Measurements from ENCODE around the gene MED13. TPM values are rescaled to one million over a fixed set of nuclear protein-coding genes. Genes with fewer than 3 reads are reported as not detected.

The MED13 gene
- total RNA-seq, 6 experiments from 2014 or later, result 29.0 to 40.5 (median 33.6) TPM

GRCh38 chr17:62100055-62100454 is 35.0 kb upstream of the MED13 start:
- Mint-ChIP-seq H3K36me3 (ENCODE audit: low read depth) (no peaks in the 10 kb centered on the region), H3K9me3 (no peaks in the 10 kb centered on the region), H3K4me3 (no peak overlapping the region), H3K4me1 (ENCODE audit: low read depth) (peaks cover 9% of the 10 kb centered on the region; the same call in 1 of the 2 replicates), H3K27me3 (ENCODE audit: insufficient read depth) (peaks cover 23% of the 10 kb centered on the region), H3K27ac (no peak overlapping the region)
- no peak for DNase-seq
- no peak for TF ChIP-seq CTCF (IDR thresholded peaks at IDR 0.05)

GRCh38 chr17:62099532-62099931 is 34.5 kb upstream of the MED13 start:
- H3K27ac Mint-ChIP-seq, result no peak overlapping the region
- peaks cover 21% of the 10 kb centered on the region for H3K27me3 Mint-ChIP-seq (ENCODE audit: insufficient read depth)
- peaks cover 9% of the 10 kb centered on the region; the same call in 1 of the 2 replicates for H3K4me1 Mint-ChIP-seq (ENCODE audit: low read depth)
- DNase-seq, result no peak
- H3K36me3 Mint-ChIP-seq (ENCODE audit: low read depth), result no peaks in the 10 kb centered on the region
- no peak for TF ChIP-seq CTCF (IDR thresholded peaks at IDR 0.05)
- H3K4me3 Mint-ChIP-seq, result no peak overlapping the region
- no peaks in the 10 kb centered on the region for H3K9me3 Mint-ChIP-seq

GRCh38 chr17:62098623-62099231 is 33.6 kb upstream of the MED13 start:
- Mint-ChIP-seq H3K4me1 (ENCODE audit: low read depth) (peaks cover 16% of the 10 kb centered on the region), H3K27me3 (ENCODE audit: insufficient read depth) (peaks cover 21% of the 10 kb centered on the region), H3K27ac (no peak overlapping the region), H3K4me3 (no peak overlapping the region), H3K9me3 (no peaks in the 10 kb centered on the region), H3K36me3 (ENCODE audit: low read depth) (no peaks in the 10 kb centered on the region)
- DNase-seq, result no peak
- no peak for TF ChIP-seq CTCF (IDR thresholded peaks at IDR 0.05)

- Mint-ChIP-seq H3K27me3 (ENCODE audit: insufficient read depth) (peaks cover 13% of the 10 kb centered on the region), H3K27ac (no peak overlapping the region), H3K36me3 (ENCODE audit: low read depth) (no peaks in the 10 kb centered on the region), H3K4me1 (ENCODE audit: low read depth) (peaks cover 29% of the 10 kb centered on the region), H3K4me3 (no peak overlapping the region), H3K9me3 (no peaks in the 10 kb centered on the region)
- no peak for DNase-seq
- TF ChIP-seq CTCF (IDR thresholded peaks at IDR 0.05), result no peak
Observed at GRCh38 chr17:62096401-62096670, 31.3 kb upstream of the MED13 start.

- H3K4me3 Mint-ChIP-seq, result peak overlapping the region; percentile 28; the same call in 1 of the 2 replicates
- peaks cover 29% of the 10 kb centered on the region for H3K4me1 Mint-ChIP-seq (ENCODE audit: low read depth)
- no peaks in the 10 kb centered on the region; the same call in none of the 2 replicates for H3K27me3 Mint-ChIP-seq (ENCODE audit: insufficient read depth)
- no peak for DNase-seq
- no peak for TF ChIP-seq CTCF (IDR thresholded peaks at IDR 0.05)
- H3K9me3 Mint-ChIP-seq, result no peaks in the 10 kb centered on the region
- no peaks in the 10 kb centered on the region for H3K36me3 Mint-ChIP-seq (ENCODE audit: low read depth)
- H3K27ac Mint-ChIP-seq, result peak overlapping the region; percentile 63
Observed at GRCh38 chr17:62094175-62094574, 29.1 kb upstream of the MED13 start.
